ENCODE results near the gene KIRREL3.

Gene KIRREL3

GRCh38 chr11:126599217-126599897, 401.2 kb downstream of the KIRREL3 start:
- DNase-seq (ENCODE audit: low read depth) = no peak

- no peak for DNase-seq (ENCODE audit: low read depth)
Measured at GRCh38 chr11:126598344-126599216, 402.0 kb downstream of the KIRREL3 start.

GRCh38 chr11:126597041-126597440, 403.5 kb downstream of the KIRREL3 start:
- DNase-seq (ENCODE audit: low read depth) = no peak

- no peak for DNase-seq (ENCODE audit: low read depth)
Measured at GRCh38 chr11:126596474-126596873, 404.1 kb downstream of the KIRREL3 start.

GRCh38 chr11:126595560-126595959, 405.0 kb downstream of the KIRREL3 start:
- DNase-seq (ENCODE audit: low read depth) = no peak

- no peak for DNase-seq (ENCODE audit: low read depth)
Measured at GRCh38 chr11:126594921-126595367, 405.6 kb downstream of the KIRREL3 start.

GRCh38 chr11:126592496-126593410, 407.8 kb downstream of the KIRREL3 start:
- DNase-seq (ENCODE audit: low read depth) = no peak

GRCh38 chr11:126591966-126592489, 408.5 kb downstream of the KIRREL3 start:
- no peak for DNase-seq (ENCODE audit: low read depth)

- DNase-seq (ENCODE audit: low read depth) = no peak
Measured at GRCh38 chr11:126589492-126589803, 411.1 kb downstream of the KIRREL3 start.

- DNase-seq (ENCODE audit: low read depth) = no peak
Measured at GRCh38 chr11:126588630-126589491, 411.7 kb downstream of the KIRREL3 start.

- DNase-seq (ENCODE audit: low read depth) = no peak
Measured at GRCh38 chr11:126587541-126587940, 413.0 kb downstream of the KIRREL3 start.

GRCh38 chr11:126585774-126586491, 414.6 kb downstream of the KIRREL3 start:
- DNase-seq (ENCODE audit: low read depth) = peak; percentile 85

GRCh38 chr11:126585388-126585773, 415.2 kb downstream of the KIRREL3 start:
- DNase-seq (ENCODE audit: low read depth) = no peak

GRCh38 chr11:126583594-126584427, 416.8 kb downstream of the KIRREL3 start:
- no peak for DNase-seq (ENCODE audit: low read depth)

- DNase-seq (ENCODE audit: low read depth) = no peak
Measured at GRCh38 chr11:126583101-126583500, 417.5 kb downstream of the KIRREL3 start.

- no peak for DNase-seq (ENCODE audit: low read depth)
Measured at GRCh38 chr11:126581871-126582648, 418.5 kb downstream of the KIRREL3 start.

GRCh38 chr11:126578426-126578825, 422.1 kb downstream of the KIRREL3 start:
- DNase-seq (ENCODE audit: low read depth) = no peak

GRCh38 chr11:126578021-126578420, 422.5 kb downstream of the KIRREL3 start:
- no peak for DNase-seq (ENCODE audit: low read depth)

- DNase-seq (ENCODE audit: low read depth) = no peak
Measured at GRCh38 chr11:126575849-126576248, 424.7 kb downstream of the KIRREL3 start.

Data from GM04503 (cell line).